ENCODE measurements around the gene ASNSD1. TPM values are rescaled to one million over a fixed set of nuclear protein-coding genes. Genes with fewer than 3 reads are reported as not detected.

Gene ASNSD1
- total RNA-seq (2022; extraction: Qiagen RNA extraction): 33.8 to 39.9 TPM (median 35.4 TPM) in 5 replicates

DNA sequence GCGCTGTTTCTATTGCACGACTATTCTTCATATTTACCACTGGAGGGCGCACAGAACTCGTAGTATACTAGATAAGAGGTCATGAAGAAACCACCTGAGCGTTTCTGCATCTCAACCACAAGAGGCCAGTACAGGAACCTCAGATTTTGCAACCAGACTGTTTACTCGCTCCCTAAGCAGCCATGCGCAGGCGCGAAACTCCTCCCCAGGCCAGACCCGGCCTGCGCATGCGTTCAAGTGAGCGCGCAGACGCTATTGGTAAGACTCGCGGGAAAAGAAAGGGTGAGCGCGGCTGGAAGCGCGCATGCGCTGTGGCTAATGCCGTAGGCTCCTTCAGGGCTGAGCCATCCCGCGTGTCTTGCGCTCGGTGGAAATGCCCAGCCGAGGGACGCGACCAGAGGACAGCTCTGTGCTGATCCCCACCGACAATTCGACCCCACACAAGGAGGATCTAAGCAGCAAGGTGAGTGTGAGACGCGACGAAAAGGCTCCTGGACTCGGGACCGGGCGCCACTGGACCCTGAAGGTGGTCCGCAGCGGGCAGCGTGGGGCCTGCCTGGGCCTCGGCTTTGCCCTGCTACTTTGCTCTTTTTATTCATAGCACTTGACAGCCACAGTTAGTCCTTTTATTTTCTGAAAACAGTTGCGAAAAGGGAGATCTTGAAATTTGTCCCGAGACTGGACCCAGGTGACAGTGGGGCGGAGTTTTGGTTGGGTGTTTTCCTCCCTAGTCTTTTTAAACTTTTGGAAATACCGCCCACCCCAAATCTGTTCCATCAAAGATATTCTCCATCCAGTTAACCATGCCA, at the start of gene ASNSD1:
TSS of gene ASNSD1 (plus strand) at position 312 of the 809 bp plus-strand sequence. CDS start 4,674 bp downstream, outside the sequence.

DNA sequence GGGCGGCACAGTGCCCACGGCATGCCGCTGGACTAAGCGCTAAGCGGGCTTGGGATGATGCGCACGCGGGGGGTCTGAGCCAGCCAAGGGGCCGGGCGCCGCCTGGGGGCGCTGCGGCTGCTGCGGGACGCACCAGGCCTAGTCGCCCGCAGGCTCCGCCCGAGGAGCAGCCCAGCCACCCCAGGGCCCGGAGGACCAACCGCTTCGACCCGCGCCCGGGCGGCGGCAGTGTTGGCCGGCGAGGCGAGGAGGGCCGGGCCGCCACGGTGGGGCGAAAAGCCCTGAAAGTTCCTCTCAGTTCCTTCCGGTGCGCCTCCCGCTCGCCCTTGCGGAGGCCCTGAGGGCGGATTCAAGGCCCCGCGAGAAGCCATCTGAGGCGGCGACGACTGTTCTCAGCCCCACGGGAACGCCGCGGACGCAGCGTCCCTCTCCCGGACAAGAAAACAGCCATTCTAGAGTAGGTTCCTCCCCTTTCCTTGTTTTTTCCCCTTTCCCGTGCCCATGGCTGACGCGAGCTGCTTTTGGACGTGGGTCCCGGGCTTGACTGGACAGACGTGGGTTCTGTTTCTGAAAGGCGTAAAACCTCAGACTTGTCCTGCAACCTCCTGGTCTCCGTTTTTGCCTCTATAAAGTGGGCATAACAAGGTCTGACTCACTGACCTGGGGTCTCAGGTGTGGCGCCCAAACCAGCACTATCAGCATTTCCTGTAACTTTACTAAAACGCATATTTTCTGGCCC, 13.3 kb downstream of the ASNSD1 start, which contains the start of gene ANKAR:
TSS of gene ANKAR (plus strand) at position 297 of the 739 bp plus-strand sequence. CDS start 1,821 bp downstream, outside the sequence.

Other genes with a start within 250 kb of the ASNSD1 start
- 37.7 to 46.5 TPM (median 42.7 TPM) in 5 replicates for gene WDR75, start 220.0 kb upstream of the ASNSD1 start, total RNA-seq (2022; extraction: Qiagen RNA extraction)
- 1.4 to 2.0 TPM (median 1.7 TPM) in 5 replicates for gene SLC40A1, start 80.7 kb upstream of the ASNSD1 start, total RNA-seq (2022; extraction: Qiagen RNA extraction)
- 1.2 to 1.8 TPM (median 1.3 TPM) in 5 replicates for gene ANKAR, start 13.2 kb downstream of the ASNSD1 start, total RNA-seq (2022; extraction: Qiagen RNA extraction)
- gene OSGEPL1, start 101.3 kb downstream of the ASNSD1 start, total RNA-seq (2022; extraction: Qiagen RNA extraction): 3.8 to 4.7 TPM (median 4.3 TPM) in 5 replicates
- gene ORMDL1, start 122.9 kb downstream of the ASNSD1 start, total RNA-seq (2022; extraction: Qiagen RNA extraction): 38.3 to 49.7 TPM (median 43.6 TPM) in 5 replicates
- 5.5 to 9.0 TPM (median 7.7 TPM) in 5 replicates for gene PMS1, start 123.0 kb downstream of the ASNSD1 start, total RNA-seq (2022; extraction: Qiagen RNA extraction)

Data from A549 treated with dexamethasone at 1 μM for 4 hours (cell line).